IPS-18a (cell line): ENCODE results near the gene TGFBR2.
A peak's percentile ranks its signal among the peaks of the same experiment; 100 is the strongest.

Experiments used
- H3K27ac ChIP-seq: one replicate; pipeline ENCODE4 v1.5.1; 2013; ENCODE audit warnings: low read length
- H3K27me3 ChIP-seq: one replicate; pipeline ENCODE4 v1.6.1; 2013; ENCODE audit warnings: mild to moderate bottlenecking, low read length; ENCODE audit not compliant: control insufficient read depth, insufficient read depth
- H3K36me3 ChIP-seq: one replicate; pipeline ENCODE4 v1.6.1; 2013; ENCODE audit warnings: low read depth, low read length; ENCODE audit not compliant: control insufficient read depth
- H3K4me1 ChIP-seq: one replicate; pipeline ENCODE4 v1.6.1; 2013; ENCODE audit warnings: low read depth, low read length; ENCODE audit not compliant: control insufficient read depth
- H3K4me3 ChIP-seq: one replicate; pipeline ENCODE4 v1.5.1; 2013; ENCODE audit warnings: low read length
- H3K9ac ChIP-seq: one replicate; pipeline ENCODE4 v1.6.1; 2013; ENCODE audit warnings: mild to moderate bottlenecking, low read length, moderate library complexity
- H3K9me3 ChIP-seq: one replicate; pipeline ENCODE4 v1.6.1; 2013; ENCODE audit warnings: low read depth, low read length; ENCODE audit not compliant: control insufficient read depth

TGFBR2 gene

GRCh38 chr3:30604558-30604957, 1.8 kb upstream of the TGFBR2 start:
- H3K36me3 ChIP-seq: no peaks in the 10 kb centered on the region
- H3K4me1 ChIP-seq: peaks cover 12% of the 10 kb centered on the region
- H3K9me3 ChIP-seq: no peaks in the 10 kb centered on the region
- H3K27ac ChIP-seq: no peak overlapping the region
- H3K4me3 ChIP-seq: no peak overlapping the region
- H3K27me3 ChIP-seq: peaks cover 17% of the 10 kb centered on the region
- H3K9ac ChIP-seq: no peak overlapping the region

- Histone ChIP-seq H3K36me3 (no peaks in the 10 kb centered on the region), H3K9me3 (no peaks in the 10 kb centered on the region), H3K27me3 (peaks cover 17% of the 10 kb centered on the region), H3K4me3 (no peak overlapping the region), H3K27ac (no peak overlapping the region), H3K9ac (no peak overlapping the region), H3K4me1 (peaks cover 12% of the 10 kb centered on the region)
These were observed 1.4 kb upstream of the TGFBR2 start for GRCh38 chr3:30605005-30605404.

- H3K4me1 ChIP-seq: peaks cover 12% of the 10 kb centered on the region
- no peaks in the 10 kb centered on the region for H3K9me3 ChIP-seq
- no peaks in the 10 kb centered on the region for H3K36me3 ChIP-seq
- H3K4me3 ChIP-seq: peak overlapping the region; percentile 61
- no peak overlapping the region for H3K27ac ChIP-seq
- peaks cover 17% of the 10 kb centered on the region for H3K27me3 ChIP-seq
- peak overlapping the region; percentile 61 for H3K9ac ChIP-seq
These were observed 598 bp upstream of the TGFBR2 start for GRCh38 chr3:30605706-30606300.

GRCh38 chr3:30607032-30607833, 832 bp downstream of the TGFBR2 start:
- H3K4me1 ChIP-seq: peaks cover 12% of the 10 kb centered on the region
- peak overlapping the region; percentile 61 for H3K9ac ChIP-seq
- H3K4me3 ChIP-seq: peak overlapping the region; percentile 61
- H3K27me3 ChIP-seq: peaks cover 17% of the 10 kb centered on the region
- H3K36me3 ChIP-seq: no peaks in the 10 kb centered on the region
- peak overlapping the region; percentile 10 for H3K27ac ChIP-seq
- no peaks in the 10 kb centered on the region for H3K9me3 ChIP-seq

- no peaks in the 10 kb centered on the region for H3K36me3 ChIP-seq
- H3K9ac ChIP-seq: no peak overlapping the region
- no peak overlapping the region for H3K4me3 ChIP-seq
- peaks cover 12% of the 10 kb centered on the region for H3K4me1 ChIP-seq
- H3K27me3 ChIP-seq: peaks cover 17% of the 10 kb centered on the region
- H3K27ac ChIP-seq: no peak overlapping the region
- H3K9me3 ChIP-seq: no peaks in the 10 kb centered on the region
These were observed 2.2 kb downstream of the TGFBR2 start for GRCh38 chr3:30608598-30608947.

GRCh38 chr3:30609930-30610701, 3.7 kb downstream of the TGFBR2 start:
- Histone ChIP-seq H3K9me3 (no peaks in the 10 kb centered on the region), H3K4me1 (peaks cover 12% of the 10 kb centered on the region), H3K27ac (no peak overlapping the region), H3K9ac (no peak overlapping the region), H3K27me3 (peaks cover 10% of the 10 kb centered on the region), H3K4me3 (no peak overlapping the region), H3K36me3 (no peaks in the 10 kb centered on the region)

- H3K4me1 ChIP-seq: peaks cover 9% of the 10 kb centered on the region
- H3K27ac ChIP-seq: no peak overlapping the region
- H3K4me3 ChIP-seq: no peak overlapping the region
These were observed 4.4 kb downstream of the TGFBR2 start for GRCh38 chr3:30610702-30611368.

GRCh38 chr3:30611613-30612436, 5.4 kb downstream of the TGFBR2 start:
- H3K4me1 ChIP-seq: peaks cover 5% of the 10 kb centered on the region
- H3K9ac ChIP-seq: no peak overlapping the region
- no peak overlapping the region for H3K4me3 ChIP-seq

More at GRCh38 chr3:30610702-30611368, 4.4 kb downstream of the TGFBR2 start:
- no peak overlapping the region for H3K9ac ChIP-seq
- no peaks in the 10 kb centered on the region for H3K36me3 ChIP-seq
- H3K27me3 ChIP-seq: peaks cover 3% of the 10 kb centered on the region
- H3K9me3 ChIP-seq: no peaks in the 10 kb centered on the region

GRCh38 chr3:30612437-30613132, 6.2 kb downstream of the TGFBR2 start:
- H3K4me1 ChIP-seq: peaks cover 5% of the 10 kb centered on the region
- H3K36me3 ChIP-seq: no peaks in the 10 kb centered on the region
- H3K27me3 ChIP-seq: no peaks in the 10 kb centered on the region
- H3K4me3 ChIP-seq: no peak overlapping the region
- H3K9me3 ChIP-seq: no peaks in the 10 kb centered on the region
- no peak overlapping the region for H3K9ac ChIP-seq
- H3K27ac ChIP-seq: no peak overlapping the region

More at GRCh38 chr3:30611613-30612436, 5.4 kb downstream of the TGFBR2 start:
- Histone ChIP-seq H3K27me3 (no peaks in the 10 kb centered on the region), H3K27ac (no peak overlapping the region), H3K36me3 (no peaks in the 10 kb centered on the region), H3K9me3 (no peaks in the 10 kb centered on the region)

- H3K9ac ChIP-seq: no peak overlapping the region
- no peak overlapping the region for H3K27ac ChIP-seq
- H3K36me3 ChIP-seq: no peaks in the 10 kb centered on the region
These were observed 6.9 kb downstream of the TGFBR2 start for GRCh38 chr3:30613133-30613825.

More at GRCh38 chr3:30613133-30613825, 6.9 kb downstream of the TGFBR2 start:
- Histone ChIP-seq H3K4me1 (peaks cover 5% of the 10 kb centered on the region), H3K9me3 (no peaks in the 10 kb centered on the region), H3K4me3 (no peak overlapping the region), H3K27me3 (no peaks in the 10 kb centered on the region)
